Measurements from ENCODE around the gene OR10G8.

Gene OR10G8

GRCh38 chr11:124079631-124080326 lies 53.2 kb downstream of the OR10G8 start:
- FAIRE-seq: no peak
